CD4-positive, CD25-positive, alpha-beta regulatory T cell (primary cell): ENCODE measurements around the gene OXCT2. TPM values are rescaled to one million over a fixed set of nuclear protein-coding genes. Genes with fewer than 3 reads are reported as not detected.
A peak's percentile ranks its signal among the peaks of the same experiment; 100 is the strongest.

Experiments used
- ATAC-seq, 2 donors: fragments of 150-1000 bp; cut with Tn5 transposase; one replicate each; pipeline ENCODE4 v1.10.0; 2021; ENCODE audit warnings: low read depth in 2 of 2, moderate number of reproducible peaks in 2 of 2, moderate library complexity in 1 of 2
- DNase-seq, 3 donors: peaks; one replicate each; pipeline versions ENCODE4 v3.0.0 to v3.0.0-alpha.2; 2012 to 2022; ENCODE audit warnings: mixed read lengths in 1 of 3
- H3K27ac ChIP-seq: one replicate; pipeline ENCODE4 v1.7.0; 2013; ENCODE audit warnings: mild to moderate bottlenecking, low read length; ENCODE audit not compliant: insufficient read depth, poor library complexity, severe bottlenecking
- H3K27me3 ChIP-seq: one replicate; pipeline ENCODE4 v1.7.0; 2013; ENCODE audit warnings: low read length; ENCODE audit not compliant: control insufficient read depth, insufficient read depth
- H3K36me3 ChIP-seq: one replicate; pipeline ENCODE4 v1.7.0; 2013; ENCODE audit warnings: mild to moderate bottlenecking, low read length, moderate library complexity; ENCODE audit not compliant: control insufficient read depth, insufficient read depth
- H3K4me1 ChIP-seq: 2 replicates; pipeline ENCODE4 v1.7.0; 2013; ENCODE audit warnings: mild to moderate bottlenecking, low read length; ENCODE audit not compliant: insufficient read depth, control insufficient read depth, poor library complexity, severe bottlenecking
- H3K4me3 ChIP-seq: one replicate; pipeline ENCODE4 v1.7.0; 2013; ENCODE audit warnings: low read depth, mild to moderate bottlenecking, low read length, moderate library complexity
- H3K9me3 ChIP-seq, 2 experiments: 1 replicate in 1 of 2; 2 replicates in 1 of 2; pipeline ENCODE4 v1.7.0; 2013; ENCODE audit warnings: low read length in 2 of 2, mild to moderate bottlenecking in 1 of 2, moderate library complexity in 1 of 2; ENCODE audit not compliant: control insufficient read depth in 2 of 2
- H3K27ac Mint-ChIP-seq, 3 donors: one replicate each; pipeline ENCODE4 v1.8.0; 2020 to 2022; ENCODE audit warnings: mild to moderate bottlenecking in 3 of 3, mixed read lengths in 3 of 3, moderate library complexity in 2 of 3
- H3K27me3 Mint-ChIP-seq: one replicate; pipeline ENCODE4 v1.8.0; 2022; ENCODE audit warnings: mild to moderate bottlenecking, mixed read lengths
- H3K36me3 Mint-ChIP-seq: one replicate; pipeline ENCODE4 v1.8.0; 2020; ENCODE audit warnings: mixed read lengths
- H3K4me1 Mint-ChIP-seq, 4 donors: one replicate each; pipeline ENCODE4 v1.8.0; 2020 to 2022; ENCODE audit warnings: mixed read lengths in 4 of 4, mild to moderate bottlenecking in 1 of 4
- H3K4me3 Mint-ChIP-seq, 4 donors: one replicate each; pipeline ENCODE4 v1.8.0; 2020 to 2022; ENCODE audit warnings: mild to moderate bottlenecking in 4 of 4, mixed read lengths in 4 of 4, moderate library complexity in 3 of 4
- H3K9me3 Mint-ChIP-seq, 7 donors: one replicate each; pipeline ENCODE4 v1.8.0; 2020 to 2022; ENCODE audit warnings: mixed read lengths in 7 of 7, mild to moderate bottlenecking in 3 of 7, moderate library complexity in 2 of 7
- polyA plus RNA-seq, 4 donors: library from polyadenylated mRNA; unstranded; fragments of 300-500 nt; fragmentation: Illumina TruSeq; gene quantifications; one replicate each; pipeline ENCODE4 v1.2.3, GENCODE V29; 2021
- total RNA-seq: library from RNA; stranded (reverse); gene quantifications from one replicate; pipeline ENCODE4 v1.2.3, GENCODE V29; 2022

The OXCT2 gene
- total and polyA plus RNA-seq, 5 donors from 2014 or later, result not detected

DNA sequence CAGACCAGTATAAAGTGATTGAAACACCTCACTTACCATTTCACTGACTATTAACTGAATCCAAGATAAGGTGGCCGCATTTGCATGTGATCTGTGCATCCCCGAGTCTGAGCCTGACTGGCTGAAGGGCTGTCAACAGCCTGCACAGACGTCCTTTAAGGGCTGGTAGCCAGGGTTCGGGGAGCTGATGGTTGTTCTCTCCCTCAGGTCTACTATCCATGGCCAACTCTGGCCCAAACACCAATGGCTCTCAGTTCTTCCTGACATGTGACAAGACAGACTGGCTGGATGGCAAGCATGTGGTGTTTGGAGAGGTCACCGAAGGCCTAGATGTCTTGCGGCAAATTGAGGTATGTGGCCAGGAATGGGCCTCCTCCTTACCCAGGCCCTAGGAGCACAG lies 18.4 kb downstream of the OXCT2 start:
- no peak for ATAC-seq
- Mint-ChIP-seq H3K36me3 (peaks cover 46% of the 10 kb centered on the region), H3K27me3 (no peaks in the 10 kb centered on the region)

GRCh38 chr1:39751595-39751994 lies 19.6 kb downstream of the OXCT2 start:
- Mint-ChIP-seq H3K9me3 (peaks cover 0 to 1% (median 0%) of the 10 kb centered on the region in 7 donors), H3K36me3 (peaks cover 42% of the 10 kb centered on the region), H3K27me3 (no peaks in the 10 kb centered on the region), H3K4me3 (no peak overlapping the region), H3K4me1 (peaks cover 5 to 10% (median 8%) of the 10 kb centered on the region in 4 donors), H3K27ac (no peak overlapping the region)
- Histone ChIP-seq H3K27me3 (no peaks in the 10 kb centered on the region), H3K36me3 (peaks cover 97% of the 10 kb centered on the region), H3K27ac (no peak overlapping the region), H3K9me3 (no peaks in the 10 kb centered on the region), H3K4me3 (no peak overlapping the region), H3K4me1 (no peaks in the 10 kb centered on the region)
- DNase-seq (no peak), ATAC-seq (no peak)

More for the DNA sequence above, 18.4 kb downstream of the OXCT2 start:
- Histone ChIP-seq H3K36me3 (peaks cover 98% of the 10 kb centered on the region), H3K4me1 (no peaks in the 10 kb centered on the region), H3K9me3 (no peaks in the 10 kb centered on the region), H3K4me3 (no peak overlapping the region), H3K27me3 (no peaks in the 10 kb centered on the region), H3K27ac (no peak overlapping the region)
- DNase-seq, result no peak
- Mint-ChIP-seq H3K9me3 (peaks cover 0 to 1% (median 0%) of the 10 kb centered on the region in 7 donors), H3K4me1 (peaks cover 5 to 10% (median 6%) of the 10 kb centered on the region in 4 donors), H3K27ac (no peak overlapping the region), H3K4me3 (no peak overlapping the region)

GRCh38 chr1:39745016-39745670 lies 26.0 kb downstream of the OXCT2 start:
- H3K36me3 Mint-ChIP-seq, result peaks cover 60% of the 10 kb centered on the region
- H3K27ac Mint-ChIP-seq, result no peak overlapping the region

DNA sequence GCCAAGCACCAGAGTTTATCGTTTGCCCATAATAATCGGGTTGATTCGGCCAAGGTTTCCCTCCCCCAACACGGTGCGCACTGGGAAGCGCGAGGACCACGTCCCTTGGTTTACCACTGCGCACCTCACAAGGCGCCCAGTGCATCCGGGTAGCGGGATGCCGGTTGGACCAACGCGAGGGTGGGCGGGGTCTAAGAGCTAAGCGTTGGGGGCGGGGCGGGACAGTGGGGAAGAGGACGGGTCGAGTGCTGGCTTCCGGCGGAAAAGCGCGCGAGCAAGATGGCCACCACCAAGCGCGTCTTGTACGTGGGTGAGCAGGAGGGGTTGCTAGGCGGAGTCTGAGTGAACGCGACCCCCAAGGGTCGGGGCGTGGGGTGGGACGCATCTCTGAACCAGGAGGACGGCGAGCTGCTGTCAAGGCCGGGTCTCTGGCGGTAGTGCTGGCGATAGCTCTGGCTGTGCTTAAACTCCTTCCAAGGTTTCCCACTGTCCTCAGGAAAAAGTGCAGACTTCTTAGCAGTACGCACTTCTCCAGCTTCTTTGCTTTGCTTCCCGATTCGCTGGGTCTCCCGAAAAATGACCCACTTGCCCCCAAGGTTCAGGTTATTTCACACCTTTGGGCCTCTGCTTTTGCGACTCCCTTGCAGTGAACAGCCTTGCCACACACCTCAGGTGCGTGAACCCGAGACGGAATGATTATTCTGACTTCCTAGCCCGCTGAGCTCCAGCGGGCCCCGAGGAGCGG lies 32.4 kb downstream of the OXCT2 start, which contains the start of gene PPIE:
PPIE (plus strand) TSS at position 261 of the 745 bp plus-strand sequence; CDS start at position 280, 19 bp downstream.
- no peaks in the 10 kb centered on the region for H3K9me3 ChIP-seq
- H3K4me3 ChIP-seq, result peak within 1 kb of the TSS; percentile 95
- peaks cover 11% of the 10 kb centered on the region for H3K27me3 ChIP-seq
- DNase-seq, result peak; percentile 78 to 98 (median 85)
- H3K9me3 Mint-ChIP-seq, result peaks cover 0 to 1% (median 0%) of the 10 kb centered on the region in 7 donors
- ATAC-seq, result peak; percentile 99
- H3K4me3 Mint-ChIP-seq, result peak within 1 kb of the TSS; percentile 95 to 98 (median 97)
- peak within 1 kb of the TSS; percentile 93 to 97 (median 97) for H3K27ac Mint-ChIP-seq
- peaks cover 9 to 43% (median 30%) of the 10 kb centered on the region in 4 donors for H3K4me1 Mint-ChIP-seq
- peaks cover 30% of the 10 kb centered on the region for H3K36me3 ChIP-seq
- peak within 1 kb of the TSS; percentile 71 for H3K27ac ChIP-seq
- peaks cover 31% of the 10 kb centered on the region for H3K36me3 Mint-ChIP-seq
- H3K4me1 ChIP-seq, result peaks cover 18% of the 10 kb centered on the region
- H3K27me3 Mint-ChIP-seq, result peaks cover 15% of the 10 kb centered on the region

More at GRCh38 chr1:39745016-39745670, 26.0 kb downstream of the OXCT2 start:
- no peaks in the 10 kb centered on the region for H3K9me3 ChIP-seq
- H3K27ac ChIP-seq, result no peak overlapping the region
- H3K9me3 Mint-ChIP-seq, result no peaks in the 10 kb centered on the region
- peaks cover 90% of the 10 kb centered on the region for H3K36me3 ChIP-seq
- H3K4me1 ChIP-seq, result peaks cover 2% of the 10 kb centered on the region
- no peak overlapping the region for H3K4me3 Mint-ChIP-seq
- H3K27me3 Mint-ChIP-seq, result no peaks in the 10 kb centered on the region
- DNase-seq (no peak), ATAC-seq (no peak)
- no peak overlapping the region for H3K4me3 ChIP-seq
- peaks cover 5 to 39% (median 21%) of the 10 kb centered on the region in 4 donors for H3K4me1 Mint-ChIP-seq
- no peaks in the 10 kb centered on the region for H3K27me3 ChIP-seq

DNA sequence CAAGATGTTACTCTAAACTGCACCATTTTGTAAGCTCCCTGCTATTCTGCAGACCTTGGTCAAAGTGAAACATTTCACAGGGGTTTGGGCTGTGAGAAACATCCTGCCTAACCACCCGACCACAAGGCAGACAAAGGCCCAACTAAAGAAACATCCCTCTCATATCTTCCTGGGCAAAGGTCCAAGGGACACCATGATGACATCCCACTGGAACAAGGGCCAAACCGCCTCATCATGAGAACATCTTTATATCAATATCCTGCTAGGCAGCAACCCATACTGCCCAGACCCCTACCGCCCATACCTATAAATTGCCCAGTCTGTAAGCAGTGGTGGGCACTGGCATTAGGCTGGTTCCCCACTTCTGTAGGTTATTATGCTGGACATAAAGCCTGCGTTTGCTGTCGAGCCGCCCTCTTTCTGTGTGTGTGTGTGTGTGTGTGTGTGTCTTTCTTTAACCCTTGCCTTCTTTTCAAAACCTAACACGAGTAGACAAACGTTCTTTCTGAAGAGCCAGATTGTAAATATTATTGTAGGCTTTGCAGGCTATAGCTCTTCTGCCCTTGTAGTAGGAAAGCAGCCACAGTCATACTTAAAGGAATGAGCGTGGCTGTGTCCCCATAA lies 33.5 kb downstream of the OXCT2 start:
- peak overlapping the region in 3 of 4 donors; percentile 48 to 98 (median 96) for H3K4me3 Mint-ChIP-seq
- Histone ChIP-seq H3K4me3 (no peak overlapping the region), H3K4me1 (peaks cover 18% of the 10 kb centered on the region), H3K27me3 (peaks cover 16% of the 10 kb centered on the region), H3K9me3 (no peaks in the 10 kb centered on the region), H3K36me3 (peaks cover 19% of the 10 kb centered on the region), H3K27ac (no peak overlapping the region)
- H3K27me3 Mint-ChIP-seq, result peaks cover 22% of the 10 kb centered on the region
- peaks cover 9 to 43% (median 29%) of the 10 kb centered on the region in 4 donors for H3K4me1 Mint-ChIP-seq
- DNase-seq (peak in 1 of 3 donors; percentile 41), ATAC-seq (no peak)
- H3K36me3 Mint-ChIP-seq, result peaks cover 25% of the 10 kb centered on the region
- H3K9me3 Mint-ChIP-seq, result peaks cover 0 to 1% (median 0%) of the 10 kb centered on the region in 7 donors
- peak overlapping the region; percentile 11 to 97 (median 97) for H3K27ac Mint-ChIP-seq

- Histone ChIP-seq H3K27ac (no peak overlapping the region), H3K36me3 (peaks cover 4% of the 10 kb centered on the region), H3K27me3 (peaks cover 17% of the 10 kb centered on the region), H3K9me3 (no peaks in the 10 kb centered on the region), H3K4me3 (no peak overlapping the region), H3K4me1 (peaks cover 18% of the 10 kb centered on the region)
- H3K27ac Mint-ChIP-seq, result no peak overlapping the region
- peaks cover 31% of the 10 kb centered on the region for H3K27me3 Mint-ChIP-seq
- ATAC-seq (no peak), DNase-seq (no peak)
- H3K4me3 Mint-ChIP-seq, result peak overlapping the region in 1 of 4 donors; percentile 55
- H3K9me3 Mint-ChIP-seq, result peaks cover 0 to 1% (median 0%) of the 10 kb centered on the region in 7 donors
- H3K36me3 Mint-ChIP-seq, result peaks cover 12% of the 10 kb centered on the region
- H3K4me1 Mint-ChIP-seq, result peaks cover 9 to 32% (median 19%) of the 10 kb centered on the region in 4 donors
Observed at GRCh38 chr1:39735731-39736130, 35.4 kb downstream of the OXCT2 start.

DNA sequence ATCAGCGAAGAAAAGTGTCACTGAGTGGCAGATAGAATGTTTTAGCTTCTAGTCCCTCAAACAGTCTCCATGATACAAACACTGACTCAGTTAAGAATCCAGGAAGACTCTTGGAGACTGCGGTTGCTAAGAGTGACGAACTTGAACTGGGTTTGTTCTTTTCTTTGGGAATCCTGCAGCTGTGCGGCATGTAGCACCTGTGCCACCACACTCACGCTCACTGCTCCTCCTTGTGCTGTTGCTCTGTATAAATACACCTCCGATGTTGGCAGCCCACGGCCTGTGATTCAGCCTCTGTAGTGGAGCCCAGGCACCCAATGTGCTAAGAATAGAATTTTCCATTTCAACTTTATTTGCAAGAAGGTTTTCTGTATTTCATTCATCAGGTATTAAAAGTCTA lies 38.0 kb downstream of the OXCT2 start:
- no peak overlapping the region for H3K27ac ChIP-seq
- no peak overlapping the region for H3K4me3 ChIP-seq
- ATAC-seq (no peak), DNase-seq (no peak)
- Mint-ChIP-seq H3K9me3 (peaks cover 0 to 1% (median 0%) of the 10 kb centered on the region in 7 donors), H3K27me3 (peaks cover 53% of the 10 kb centered on the region), H3K36me3 (no peaks in the 10 kb centered on the region), H3K27ac (no peak overlapping the region), H3K4me3 (no peak overlapping the region), H3K4me1 (peaks cover 0 to 9% (median 4%) of the 10 kb centered on the region in 4 donors)
- H3K4me1 ChIP-seq, result no peaks in the 10 kb centered on the region
- H3K27me3 ChIP-seq, result peaks cover 22% of the 10 kb centered on the region
- no peaks in the 10 kb centered on the region for H3K9me3 ChIP-seq
- no peaks in the 10 kb centered on the region for H3K36me3 ChIP-seq
